HUES64 (cell line): Measurements from ENCODE around the gene SUFU.

ENCODE experiments used
- H3K27ac ChIP-seq: 2 replicates; pipeline ENCODE4 v1.7.0; 2013; ENCODE audit warnings: low read depth, low read length, inconsistent platforms
- H3K27me3 ChIP-seq: 2 replicates; pipeline ENCODE4 v1.6.1; 2013; ENCODE audit warnings: mild to moderate bottlenecking, low read length; ENCODE audit not compliant: insufficient read depth
- H3K36me3 ChIP-seq: 2 replicates; pipeline ENCODE4 v1.6.1; 2013; ENCODE audit warnings: mild to moderate bottlenecking, low read length; ENCODE audit not compliant: insufficient read depth
- H3K4me1 ChIP-seq: 2 replicates; pipeline ENCODE4 v1.6.1; 2013; ENCODE audit warnings: mild to moderate bottlenecking, low read length, moderate library complexity; ENCODE audit not compliant: insufficient read depth
- H3K4me3 ChIP-seq: 2 replicates; pipeline ENCODE4 v1.5.1; 2013; ENCODE audit warnings: mild to moderate bottlenecking, low read length, moderate library complexity
- H3K9ac ChIP-seq: 2 replicates; pipeline ENCODE4 v1.6.1; 2013; ENCODE audit warnings: mild to moderate bottlenecking, low read depth, low read length
- H3K9me3 ChIP-seq: 2 replicates; pipeline ENCODE4 v1.6.1; 2013; ENCODE audit warnings: low read depth, low read length; ENCODE audit not compliant: insufficient read depth
- WGBS: fragments of 150-250, 120-280 bp; methylation state at CpG from one replicate; pipeline ENCODE4 v1.1.7; 2013; ENCODE audit warnings: missing lambda C conversion rate; 5-methylcytosine and 5-hydroxymethylcytosine counted together

SUFU gene

DNA sequence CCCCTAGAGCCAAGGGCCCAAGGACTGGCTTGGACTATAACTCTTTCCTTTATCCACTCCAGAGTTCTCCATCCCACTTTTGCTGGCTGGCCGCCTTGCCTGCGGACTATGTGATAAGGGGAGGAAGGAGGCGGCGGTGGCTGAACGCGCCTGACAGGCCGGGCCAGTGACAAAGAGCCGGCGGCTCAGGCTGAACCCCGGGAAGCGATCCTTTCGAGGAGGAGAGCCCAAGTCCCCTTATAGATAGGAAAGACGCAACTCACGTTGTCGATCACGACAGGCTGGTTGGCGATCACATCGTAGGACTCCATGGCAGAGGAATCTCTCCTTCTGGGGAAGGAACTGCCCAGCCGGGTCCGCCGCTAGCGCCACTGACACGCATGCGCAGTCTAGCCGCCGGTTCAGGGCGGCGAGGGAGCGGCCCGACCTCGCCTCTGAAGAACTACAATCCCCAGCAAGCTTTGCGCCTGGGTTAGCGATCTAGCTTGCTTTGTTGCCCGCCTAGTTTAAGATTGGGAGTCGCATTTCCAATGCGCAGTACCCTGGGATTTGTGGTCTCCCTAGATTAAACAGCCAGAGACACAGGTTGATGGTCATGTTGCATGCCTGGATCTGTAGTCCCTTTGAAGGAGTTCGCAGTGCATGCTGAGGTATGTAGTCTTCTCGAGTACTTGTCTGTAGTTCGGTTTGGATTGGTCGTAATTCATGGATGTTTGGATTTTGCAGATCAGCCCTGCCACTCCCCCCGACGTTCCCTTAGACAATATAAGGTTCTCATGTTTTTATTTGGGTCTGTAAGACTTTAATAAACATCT is 1.2 kb upstream of the SUFU start, which contains the start of gene ACTR1A:
Gene ACTR1A, minus strand, starts transcription at position 376 of the 815 bp plus-strand sequence. Its CDS starts 65 bp downstream, at position 311.
- H3K9ac ChIP-seq = peak within 1 kb of the TSS; percentile 78
- peaks cover 14% of the 10 kb centered on the region; the same call in 1 of the 2 replicates for H3K4me1 ChIP-seq
- H3K27me3 ChIP-seq = peaks cover 12% of the 10 kb centered on the region
- no peaks in the 10 kb centered on the region for H3K9me3 ChIP-seq
- H3K4me3 ChIP-seq = peak within 1 kb of the TSS; percentile 82
- H3K36me3 ChIP-seq = no peaks in the 10 kb centered on the region
- under 1% methylated on average over 40 of the region's 42 CpGs for WGBS
- H3K27ac ChIP-seq = peak within 1 kb of the TSS; percentile 57

DNA sequence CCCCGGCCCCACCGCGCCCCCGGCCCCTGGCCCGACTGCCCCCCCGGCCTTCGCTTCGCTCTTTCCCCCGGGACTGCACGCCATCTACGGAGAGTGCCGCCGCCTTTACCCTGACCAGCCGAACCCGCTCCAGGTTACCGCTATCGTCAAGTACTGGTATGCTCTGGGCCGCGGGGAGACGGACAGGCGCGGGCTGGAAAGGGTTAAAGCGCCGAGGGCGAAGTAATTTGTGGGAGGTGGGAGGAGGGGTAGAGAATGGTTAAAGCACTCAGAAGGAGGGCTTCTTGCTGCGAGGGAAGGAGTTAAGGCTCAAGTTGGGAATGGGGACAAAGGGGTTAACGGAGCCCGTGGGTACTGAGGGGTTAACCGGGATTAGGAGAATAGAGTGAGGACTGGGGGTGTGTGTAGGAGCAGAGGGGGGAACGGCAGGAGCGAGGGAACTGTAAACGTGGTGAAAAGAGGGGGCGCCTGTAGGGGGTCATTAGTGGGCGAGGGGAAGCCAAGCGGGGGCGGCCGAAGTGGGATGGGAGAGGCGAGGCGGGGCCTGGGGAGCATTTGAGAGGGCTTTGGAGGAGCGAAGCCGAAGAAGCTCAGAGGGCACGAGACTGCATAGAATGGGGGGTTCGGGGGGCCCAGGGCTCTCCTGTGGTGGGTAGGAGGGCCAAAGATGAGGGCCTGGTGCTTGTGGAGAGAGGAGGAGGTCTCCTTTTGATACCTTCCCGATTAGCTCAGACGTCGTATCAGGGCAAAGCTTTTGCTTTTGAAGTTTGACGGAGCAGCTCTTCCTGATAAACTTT is 605 bp downstream of the SUFU start:
- H3K9me3 ChIP-seq = no peaks in the 10 kb centered on the region
- peak overlapping the region; percentile 72 for H3K4me3 ChIP-seq
- H3K36me3 ChIP-seq = peaks cover 8% of the 10 kb centered on the region; the same call in 1 of the 2 replicates
- H3K9ac ChIP-seq = peak overlapping the region; percentile 52
- peaks cover 14% of the 10 kb centered on the region; the same call in 1 of the 2 replicates for H3K4me1 ChIP-seq
- H3K27me3 ChIP-seq = peaks cover 12% of the 10 kb centered on the region
- peak overlapping the region; percentile 15; the same call in 1 of the 2 replicates for H3K27ac ChIP-seq
- WGBS = under 1% methylated on average over 47 of the region's 47 CpGs

DNA sequence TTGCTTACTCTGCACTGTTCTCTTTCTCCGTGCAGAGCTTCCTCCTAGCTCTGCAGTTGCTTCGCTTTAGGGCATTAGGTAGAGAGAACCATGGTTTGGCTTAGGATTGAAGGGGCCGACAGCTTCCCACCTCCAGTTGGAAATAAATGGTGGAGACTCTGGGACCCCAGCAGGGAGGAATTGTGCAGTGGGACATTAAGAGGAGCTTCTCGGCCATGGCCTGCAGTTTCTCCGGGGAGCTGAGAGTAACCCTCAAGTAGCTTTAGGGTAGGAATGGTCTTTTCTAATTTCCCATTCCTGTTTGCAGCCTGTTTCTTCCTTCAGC is 1.2 kb downstream of the SUFU start:
- Histone ChIP-seq H3K9me3 (no peaks in the 10 kb centered on the region), H3K27ac (no peak overlapping the region), H3K9ac (peak overlapping the region; percentile 52; the same call in 1 of the 2 replicates), H3K4me1 (peaks cover 14% of the 10 kb centered on the region; the same call in 1 of the 2 replicates), H3K27me3 (peaks cover 12% of the 10 kb centered on the region), H3K36me3 (peaks cover 13% of the 10 kb centered on the region; the same call in 1 of the 2 replicates), H3K4me3 (peak overlapping the region; percentile 72)
- 23% methylated on average over 5 of the region's 5 CpGs for WGBS

DNA sequence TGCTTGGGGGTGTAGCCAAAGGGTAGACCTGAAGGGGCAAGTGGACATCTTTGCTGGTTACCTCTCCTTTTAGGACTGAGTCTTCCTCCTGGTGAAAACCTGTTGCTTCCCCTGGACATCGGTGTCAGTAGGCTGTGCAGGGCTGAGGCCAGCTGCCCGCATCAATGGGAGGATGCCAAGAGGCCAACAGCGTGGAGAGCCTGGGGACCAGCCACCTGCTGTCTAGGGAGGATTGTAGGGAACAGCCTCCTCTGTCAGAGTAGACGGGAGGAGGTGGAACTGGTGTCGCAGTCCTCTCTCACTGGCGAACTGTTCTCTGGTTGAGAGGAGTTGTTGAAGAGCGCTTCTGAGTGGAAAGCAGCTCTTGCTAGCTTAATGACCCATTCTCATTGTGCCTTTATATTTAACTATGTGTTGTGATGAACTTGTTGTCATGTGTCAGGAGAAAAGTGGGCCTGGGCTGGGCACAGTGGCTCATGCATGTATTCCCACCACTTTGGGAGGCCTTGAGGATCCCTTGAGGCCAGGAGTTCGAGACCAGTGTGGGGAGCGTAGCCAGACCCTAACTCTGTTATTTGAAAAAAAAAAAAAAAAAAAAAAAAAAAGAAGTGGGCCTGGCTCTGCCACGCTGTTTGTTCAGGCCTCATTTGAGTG is 1.8 kb downstream of the SUFU start:
- Histone ChIP-seq H3K36me3 (peaks cover 15% of the 10 kb centered on the region; the same call in 1 of the 2 replicates), H3K9ac (no peak overlapping the region), H3K27ac (no peak overlapping the region), H3K27me3 (peaks cover 12% of the 10 kb centered on the region), H3K4me1 (peaks cover 14% of the 10 kb centered on the region; the same call in 1 of the 2 replicates), H3K9me3 (no peaks in the 10 kb centered on the region), H3K4me3 (peak overlapping the region; percentile 72; the same call in 1 of the 2 replicates)
- WGBS = 90% methylated on average over 8 of the region's 10 CpGs

DNA sequence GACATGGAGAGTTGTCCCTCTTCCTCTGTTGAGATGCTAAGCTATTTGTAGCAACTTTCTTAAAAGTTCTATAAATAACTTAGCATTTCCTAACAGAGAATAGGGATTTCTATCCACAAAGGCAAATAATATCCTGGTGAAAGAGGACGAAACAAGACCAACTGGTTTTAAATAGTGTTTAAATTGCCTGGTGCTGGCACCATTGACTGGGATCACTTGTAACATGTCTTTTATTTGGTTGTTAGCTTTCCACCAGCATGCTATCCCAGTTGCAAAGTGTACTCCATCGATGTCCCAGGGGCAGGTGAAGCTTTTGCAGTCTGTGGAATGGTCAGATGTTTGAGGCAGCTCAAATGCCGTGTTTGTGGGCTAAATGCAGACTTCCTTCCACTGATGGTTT is 3.7 kb downstream of the SUFU start:
- no peaks in the 10 kb centered on the region for H3K9me3 ChIP-seq
- no peak overlapping the region for H3K9ac ChIP-seq
- H3K36me3 ChIP-seq = peaks cover 27% of the 10 kb centered on the region; the same call in 1 of the 2 replicates
- H3K27ac ChIP-seq = no peak overlapping the region
- H3K4me1 ChIP-seq = peaks cover 9% of the 10 kb centered on the region; the same call in 1 of the 2 replicates
- 97% methylated on average over 3 of the region's 3 CpGs for WGBS
- H3K4me3 ChIP-seq = no peak overlapping the region
- H3K27me3 ChIP-seq = peaks cover 12% of the 10 kb centered on the region

DNA sequence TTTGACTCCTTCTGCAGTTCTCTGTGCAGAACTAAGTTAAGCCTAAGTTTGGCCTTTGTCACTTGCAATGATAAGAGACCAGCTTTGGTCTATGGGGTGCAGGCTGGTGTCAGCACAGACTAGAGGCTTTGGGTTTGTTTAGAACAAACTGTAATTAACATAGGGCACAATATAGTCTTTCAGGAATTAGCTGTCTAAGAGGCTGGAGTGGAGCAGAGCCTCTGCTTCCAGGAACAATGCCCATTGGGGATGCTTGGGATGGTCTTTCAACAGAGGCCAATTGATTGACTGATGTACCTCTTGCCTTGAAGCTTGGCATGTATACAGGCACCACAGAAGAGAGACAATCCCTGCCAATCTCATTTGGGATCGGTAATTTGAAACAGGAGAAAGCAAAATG is 4.7 kb downstream of the SUFU start:
- peaks cover 30% of the 10 kb centered on the region; the same call in 1 of the 2 replicates for H3K36me3 ChIP-seq
- 97% methylated on average over 1 of the region's 1 CpG for WGBS
- peaks cover 4% of the 10 kb centered on the region; the same call in 1 of the 2 replicates for H3K4me1 ChIP-seq
- H3K27me3 ChIP-seq = peaks cover 12% of the 10 kb centered on the region
- no peak overlapping the region for H3K4me3 ChIP-seq
- H3K27ac ChIP-seq = no peak overlapping the region
- no peaks in the 10 kb centered on the region for H3K9me3 ChIP-seq
- no peak overlapping the region for H3K9ac ChIP-seq

DNA sequence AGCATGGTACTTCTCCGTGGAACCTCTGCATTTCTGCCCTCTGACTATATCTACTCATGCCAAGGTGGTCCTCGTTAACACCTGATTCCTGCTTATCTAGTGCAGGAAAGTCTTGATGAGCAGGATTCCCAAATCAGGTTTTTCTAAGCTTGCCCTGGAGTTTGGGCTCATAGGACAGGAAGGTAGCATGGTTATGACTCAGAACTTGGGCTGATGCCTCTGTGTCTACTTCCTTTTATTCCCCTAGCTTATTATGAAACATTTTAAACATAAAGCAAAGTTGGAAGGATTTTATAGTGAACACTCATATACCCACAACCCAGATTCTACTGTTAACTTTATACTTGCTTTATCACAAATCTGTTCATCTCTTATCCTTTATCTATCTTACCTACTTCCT is 5.6 kb downstream of the SUFU start:
- WGBS = 44% methylated on average over 2 of the region's 2 CpGs
- H3K36me3 ChIP-seq = peaks cover 32% of the 10 kb centered on the region; the same call in 1 of the 2 replicates

DNA sequence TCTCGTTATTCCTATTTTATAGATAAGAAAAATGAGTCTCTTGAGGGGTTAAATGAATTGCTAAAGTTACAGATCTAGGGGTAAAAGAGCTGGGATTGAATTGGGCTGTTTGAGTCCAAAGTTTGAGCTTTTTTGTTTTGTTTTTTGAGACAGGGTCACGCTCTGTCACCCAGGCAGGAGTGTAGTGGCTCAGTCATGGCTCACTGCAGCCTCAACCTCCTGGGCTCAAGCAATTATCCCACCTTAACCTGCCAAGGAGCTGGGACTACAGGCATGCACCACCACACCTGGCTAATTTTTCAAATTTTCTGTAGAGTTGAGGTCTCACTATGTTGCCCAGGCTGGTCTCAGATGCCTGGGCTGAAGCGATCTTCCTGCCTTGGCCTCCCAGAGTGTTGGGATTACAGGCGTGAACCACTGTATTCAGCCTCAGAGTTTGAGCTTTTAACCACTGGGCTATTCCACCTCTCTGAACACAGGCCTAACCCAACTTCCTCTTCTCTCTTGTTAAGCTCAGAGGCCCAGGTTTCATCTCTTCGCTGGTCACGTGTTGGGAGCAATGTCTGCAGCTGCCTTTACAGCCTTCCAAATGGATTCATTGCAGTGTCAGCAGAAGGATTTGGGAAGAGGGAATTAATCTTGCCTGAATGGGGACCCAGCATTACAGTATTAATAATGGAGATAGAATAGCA is 8.0 kb downstream of the SUFU start:
- WGBS = 93% methylated on average over 6 of the region's 6 CpGs
- Histone ChIP-seq H3K4me3 (no peak overlapping the region), H3K27ac (no peak overlapping the region), H3K4me1 (no peaks in the 10 kb centered on the region), H3K9me3 (no peaks in the 10 kb centered on the region), H3K9ac (no peak overlapping the region), H3K36me3 (peaks cover 35% of the 10 kb centered on the region; the same call in 1 of the 2 replicates), H3K27me3 (no peaks in the 10 kb centered on the region)

More for the DNA sequence above, 5.6 kb downstream of the SUFU start:
- H3K9ac ChIP-seq = no peak overlapping the region
- H3K9me3 ChIP-seq = no peaks in the 10 kb centered on the region
- peaks cover 4% of the 10 kb centered on the region; the same call in 1 of the 2 replicates for H3K4me1 ChIP-seq
- no peak overlapping the region for H3K4me3 ChIP-seq
- peaks cover 12% of the 10 kb centered on the region for H3K27me3 ChIP-seq
- no peak overlapping the region for H3K27ac ChIP-seq

DNA sequence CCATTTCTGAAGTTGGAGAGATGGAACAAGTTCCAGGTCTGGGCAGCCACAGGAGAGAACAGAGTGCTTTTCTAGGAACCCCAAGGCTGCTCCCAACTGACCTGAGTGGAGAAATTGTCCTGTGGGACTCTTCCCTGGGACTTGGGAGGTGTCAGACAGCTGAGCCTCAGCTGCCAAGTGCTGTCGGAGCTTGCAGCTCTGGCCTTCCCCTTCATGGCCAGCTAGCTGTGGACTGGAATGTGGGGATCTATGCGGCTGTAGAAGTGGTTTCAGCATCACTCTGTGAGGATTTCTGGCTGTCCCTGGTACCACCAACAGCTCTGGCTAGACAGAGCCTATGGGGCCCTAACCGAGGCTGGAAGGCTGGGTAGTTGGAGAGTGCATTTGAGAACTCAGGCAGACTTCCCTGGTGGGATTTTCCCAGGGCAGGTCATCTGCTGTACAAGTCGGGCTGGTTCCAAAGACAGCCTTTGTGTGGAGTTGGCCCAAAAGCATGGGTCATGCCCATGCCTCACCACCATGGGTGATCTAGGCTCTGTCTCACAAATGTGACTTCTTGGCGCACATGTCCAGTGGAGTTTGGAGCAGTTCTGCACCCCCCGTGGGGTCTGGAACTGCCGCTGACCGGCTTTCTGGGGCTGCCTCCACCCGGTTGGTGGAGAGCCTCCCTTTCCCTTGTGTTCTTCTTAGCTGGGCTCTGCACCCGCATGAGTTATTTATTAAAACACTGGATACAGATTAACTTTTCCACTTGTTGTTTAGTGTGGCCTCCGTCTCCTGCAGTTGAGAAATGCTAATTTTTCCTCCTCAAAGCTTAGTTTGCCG is 10.9 kb downstream of the SUFU start:
- Histone ChIP-seq H3K9me3 (no peaks in the 10 kb centered on the region), H3K9ac (no peak overlapping the region), H3K4me3 (no peak overlapping the region), H3K4me1 (no peaks in the 10 kb centered on the region), H3K27me3 (no peaks in the 10 kb centered on the region), H3K27ac (no peak overlapping the region), H3K36me3 (peaks cover 25% of the 10 kb centered on the region; the same call in 1 of the 2 replicates)
- 94% methylated on average over 12 of the region's 12 CpGs for WGBS
